Islet of Langerhans (tissue), 1 donor: ENCODE data around the gene B3GNT2.
"Not testable (repeated sequence)": the region's sequence is repeated elsewhere in the genome, so short reads cannot be mapped to it uniquely, and the experiment has no call there.

Experiments
- FAIRE-seq: peaks from one replicate; lab custom pipeline; 2011; peaks lifted over from hg19 to GRCh38; lab: Jason Lieb, UNC

Gene B3GNT2

GRCh38 chr2:62185475-62186155 lies 10.3 kb upstream of the B3GNT2 start:
- no peak for FAIRE-seq

DNA sequence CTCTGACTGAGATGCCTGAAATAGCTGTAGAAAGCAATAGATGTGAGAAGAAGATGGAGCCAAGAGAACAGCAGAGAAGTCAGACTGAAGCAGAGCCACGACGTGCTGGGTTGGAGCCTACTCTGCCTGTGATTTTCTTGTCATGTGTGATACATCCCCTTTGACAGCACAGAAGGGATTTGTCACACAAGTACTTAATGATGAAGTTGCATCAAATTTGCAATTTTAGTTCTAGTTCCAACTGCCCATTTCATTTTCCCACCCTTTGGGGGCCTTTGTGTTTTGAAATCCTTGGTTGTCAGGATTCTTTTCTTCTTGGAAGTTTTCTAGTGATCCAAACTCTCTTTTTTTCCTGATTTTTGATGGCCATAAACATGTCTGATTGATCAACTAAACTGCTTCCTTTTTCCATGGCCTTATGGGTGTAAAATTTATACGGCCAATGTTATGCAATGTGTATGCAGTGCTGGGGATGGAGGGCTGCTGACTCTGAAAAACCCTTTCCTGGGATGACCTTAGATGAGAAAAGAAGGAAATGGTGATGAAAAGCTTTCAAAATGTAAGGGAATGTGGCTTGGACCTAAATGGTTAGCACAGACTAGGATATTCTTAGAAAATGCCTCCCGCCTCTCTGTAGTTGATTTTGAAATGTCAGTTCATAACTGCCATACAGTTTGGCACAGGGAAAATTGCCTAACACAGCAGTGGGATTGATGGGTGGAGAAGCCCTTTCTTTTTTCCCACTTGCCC lies 9.6 kb upstream of the B3GNT2 start:
- FAIRE-seq: no peak

DNA sequence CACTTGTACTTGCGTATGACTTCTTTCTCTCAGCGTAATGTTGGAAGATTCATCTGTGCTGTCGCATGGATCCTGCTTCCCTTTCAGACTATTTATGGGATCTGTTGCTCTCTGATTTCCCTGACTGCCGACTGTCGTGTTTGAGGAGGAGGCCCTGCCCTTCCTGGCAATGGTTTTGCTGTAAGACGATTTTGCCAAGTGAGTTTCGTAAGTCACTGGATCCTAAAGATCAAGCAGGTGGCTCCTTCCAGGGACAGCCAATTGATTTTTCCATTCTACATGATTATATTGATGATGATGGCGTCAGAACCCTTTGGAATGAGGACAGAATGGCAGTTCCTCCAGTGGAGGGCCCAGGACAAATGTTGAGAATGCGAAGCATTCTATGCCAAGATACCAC lies 8.7 kb upstream of the B3GNT2 start:
- FAIRE-seq: no peak

DNA sequence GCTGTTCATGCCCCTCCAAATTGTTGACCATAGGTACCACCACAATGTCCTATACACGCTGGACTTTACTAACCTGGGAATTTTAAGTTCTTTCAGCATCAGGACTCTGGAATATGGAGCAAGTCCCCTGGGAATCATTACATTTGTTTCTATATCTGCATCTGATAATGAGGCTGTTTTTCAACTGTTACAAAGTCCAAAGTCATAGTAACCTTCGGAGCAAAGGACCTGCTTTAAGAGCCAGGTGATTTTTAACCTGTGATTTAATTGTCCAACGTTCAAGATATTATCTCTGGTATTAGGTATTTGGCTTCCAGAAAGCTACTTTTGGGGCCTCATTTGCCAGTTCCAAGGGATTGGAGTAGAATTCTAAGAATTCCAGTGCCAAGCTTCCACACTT lies 7.5 kb upstream of the B3GNT2 start:
- no peak for FAIRE-seq

DNA sequence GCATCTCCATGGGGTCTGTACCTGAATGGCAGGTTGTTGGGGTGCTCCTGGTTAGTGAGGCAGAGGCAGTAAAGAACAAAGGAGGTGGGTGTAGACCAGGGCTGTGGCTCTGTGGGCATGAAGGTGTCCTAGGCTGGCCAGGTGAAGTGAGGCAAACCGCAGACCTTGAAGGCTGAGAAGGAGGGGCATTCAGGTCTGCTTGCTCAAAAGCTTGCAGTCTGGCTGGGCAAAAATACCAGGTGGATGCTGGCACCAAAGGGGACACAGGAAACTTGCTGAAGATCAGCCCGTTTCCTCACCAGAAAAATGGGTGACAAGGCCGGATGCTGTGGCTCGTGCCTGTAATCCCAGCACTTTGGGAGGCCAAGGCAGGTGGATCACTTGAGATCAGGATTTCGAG lies 6.7 kb upstream of the B3GNT2 start:
- no peak for FAIRE-seq

- FAIRE-seq: no peak
These were observed 3.1 kb upstream of the B3GNT2 start for GRCh38 chr2:62192811-62193210.

DNA sequence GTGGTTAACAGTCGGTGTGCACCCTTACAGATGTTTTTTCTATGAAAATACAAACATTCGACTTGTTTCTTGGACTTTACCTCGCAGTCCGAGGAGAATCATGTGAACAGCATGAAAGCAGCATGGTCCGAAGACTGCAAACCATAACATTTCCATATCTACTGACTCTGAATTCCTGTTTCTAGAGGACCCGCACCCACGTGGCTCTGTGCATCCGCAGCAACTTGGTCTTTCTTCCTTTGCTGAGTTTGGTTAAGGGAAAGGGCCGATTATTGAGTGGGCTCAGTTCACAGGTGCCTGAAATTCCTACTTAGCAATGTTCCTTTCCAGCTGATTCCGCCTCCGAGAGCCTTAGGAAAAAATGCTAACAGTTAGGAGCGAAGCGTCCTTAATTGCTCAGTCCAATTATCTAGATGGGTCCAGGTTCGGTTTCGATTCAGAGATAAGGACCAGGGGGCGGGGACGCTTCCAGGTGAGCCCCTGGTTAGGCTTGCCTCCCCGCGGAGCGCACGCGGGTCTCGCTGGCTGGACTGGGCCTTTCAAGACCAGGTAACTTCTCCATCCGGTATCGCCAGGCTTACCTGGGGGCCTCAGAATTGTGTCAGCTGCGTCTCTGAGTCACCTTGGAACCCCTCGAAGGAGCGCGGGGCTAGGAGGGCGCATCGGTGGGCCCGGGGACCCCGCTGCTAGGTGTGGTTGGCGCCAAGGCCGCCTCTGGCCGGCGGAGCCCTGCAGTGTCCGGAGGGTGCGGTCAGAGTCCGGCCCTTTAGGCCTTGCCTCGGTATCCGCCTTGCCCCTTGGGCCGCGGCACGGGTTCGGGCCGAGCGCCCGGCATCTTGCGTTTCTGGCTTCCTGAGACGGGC lies 1.1 kb upstream of the B3GNT2 start:
- no peak for FAIRE-seq

DNA sequence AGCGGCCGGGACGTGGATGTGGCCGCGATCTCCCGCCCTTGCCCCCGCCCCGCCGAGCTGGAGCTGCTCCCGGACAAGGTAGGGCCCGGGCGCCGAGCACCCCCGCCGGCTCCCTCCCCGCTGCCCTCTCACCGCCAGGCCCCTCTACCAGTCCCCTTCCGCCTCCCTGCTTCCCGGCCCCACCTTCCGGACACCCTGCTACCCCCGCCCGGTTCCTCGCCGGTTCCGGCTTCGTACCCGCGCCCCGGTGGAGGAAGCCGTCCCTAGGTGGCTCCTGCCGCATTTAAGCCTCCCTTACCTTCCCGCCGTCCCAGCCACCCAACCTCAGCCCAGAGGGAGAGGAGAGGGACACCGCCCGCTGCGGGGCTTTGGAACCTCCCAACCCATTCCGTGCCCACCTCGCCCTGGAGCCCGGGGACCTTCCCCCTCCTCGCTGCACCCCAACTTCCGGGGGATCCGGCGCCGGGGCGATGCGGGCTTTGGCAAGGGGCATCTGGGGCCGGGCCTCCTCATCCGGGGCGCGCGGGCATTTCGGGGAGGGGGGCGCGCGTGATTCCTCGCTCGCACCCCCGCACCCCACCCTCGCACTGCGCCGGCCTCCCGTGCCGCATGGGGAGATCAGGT lies 475 bp downstream of the B3GNT2 start:
- FAIRE-seq: no peak

DNA sequence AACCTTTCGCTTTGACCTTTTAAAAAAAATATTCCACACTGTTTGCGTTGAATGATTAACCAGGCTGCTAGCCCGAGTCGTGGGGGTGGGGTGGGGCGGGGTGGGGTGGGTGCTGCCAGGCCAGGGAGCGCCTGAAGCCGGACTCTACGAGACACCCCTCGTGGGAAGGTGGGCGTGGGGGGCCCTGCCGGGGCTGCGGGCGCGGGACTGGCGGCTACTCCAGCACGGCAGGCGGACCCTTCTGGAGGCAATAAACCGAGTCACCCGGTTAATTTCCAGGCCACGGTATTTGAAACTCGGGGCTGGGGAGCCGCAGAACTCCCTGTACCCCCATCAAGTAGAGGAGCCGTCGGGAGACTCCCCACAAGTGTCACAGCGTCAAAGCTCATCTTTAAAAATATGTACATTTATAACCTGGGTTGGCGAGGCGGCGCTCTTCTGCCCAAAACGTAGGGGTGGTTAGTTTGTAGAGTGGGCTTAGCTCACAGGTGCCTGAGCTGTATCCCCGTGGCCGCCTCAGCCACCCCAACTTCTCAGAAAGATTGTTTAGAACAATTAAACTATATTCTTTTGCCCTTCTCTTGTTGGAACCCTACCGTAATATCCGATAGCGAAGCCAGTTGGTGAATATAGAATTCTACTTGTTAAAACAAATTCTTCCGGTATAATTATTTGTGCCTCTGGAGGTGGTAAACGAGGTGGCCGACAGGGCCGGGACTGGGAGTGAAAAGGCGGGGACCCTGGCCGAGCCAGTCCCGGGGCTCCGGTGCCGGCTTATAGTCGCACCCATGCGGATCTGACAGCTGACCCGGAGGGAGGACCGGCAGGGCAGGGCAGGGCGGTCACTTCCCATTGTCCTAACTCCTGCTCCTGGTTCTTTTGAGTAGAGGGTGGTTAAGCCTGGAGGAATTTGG lies 1.4 kb downstream of the B3GNT2 start:
- FAIRE-seq: no peak

- FAIRE-seq: no peak
These were observed 2.2 kb downstream of the B3GNT2 start for GRCh38 chr2:62197925-62198633.

GRCh38 chr2:62198854-62199253 lies 2.9 kb downstream of the B3GNT2 start:
- FAIRE-seq: not testable (repeated sequence)

DNA sequence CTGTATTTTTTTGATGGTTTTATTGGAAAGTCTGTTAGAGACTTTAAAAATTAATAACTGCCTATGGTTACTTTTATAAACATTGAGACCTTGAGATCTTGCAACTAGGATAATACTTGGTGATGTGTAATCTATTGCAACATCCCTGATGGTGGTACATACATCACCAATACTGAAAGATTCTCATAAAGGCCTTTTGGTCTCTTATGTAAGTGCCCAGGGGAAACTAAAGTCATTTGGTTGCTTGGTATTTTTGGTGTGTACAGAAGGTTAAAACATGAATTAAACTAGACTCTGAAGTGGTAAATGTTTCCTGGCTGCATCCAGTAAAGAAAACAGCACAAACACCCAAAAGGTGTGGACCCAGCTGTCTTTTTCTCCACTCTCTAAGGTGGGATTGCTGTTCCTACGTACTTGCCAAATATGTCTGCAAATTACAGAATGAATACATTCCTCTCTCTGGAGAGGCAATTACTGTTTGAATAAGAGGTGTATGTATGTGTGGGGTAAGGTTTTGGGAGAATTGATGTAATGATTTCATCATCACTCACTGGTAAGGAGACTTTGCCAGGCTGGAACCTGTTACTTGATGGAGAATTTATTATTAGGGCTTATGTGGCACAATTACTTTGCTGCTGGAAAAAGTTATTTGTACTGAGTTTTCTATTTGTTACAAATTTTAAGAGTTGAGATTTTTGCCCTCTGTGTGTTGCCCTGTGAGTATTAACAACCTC lies 3.6 kb downstream of the B3GNT2 start:
- FAIRE-seq: no peak

GRCh38 chr2:62200291-62200841 lies 4.5 kb downstream of the B3GNT2 start:
- no peak for FAIRE-seq

GRCh38 chr2:62200868-62201267 lies 5.0 kb downstream of the B3GNT2 start:
- no peak for FAIRE-seq

DNA sequence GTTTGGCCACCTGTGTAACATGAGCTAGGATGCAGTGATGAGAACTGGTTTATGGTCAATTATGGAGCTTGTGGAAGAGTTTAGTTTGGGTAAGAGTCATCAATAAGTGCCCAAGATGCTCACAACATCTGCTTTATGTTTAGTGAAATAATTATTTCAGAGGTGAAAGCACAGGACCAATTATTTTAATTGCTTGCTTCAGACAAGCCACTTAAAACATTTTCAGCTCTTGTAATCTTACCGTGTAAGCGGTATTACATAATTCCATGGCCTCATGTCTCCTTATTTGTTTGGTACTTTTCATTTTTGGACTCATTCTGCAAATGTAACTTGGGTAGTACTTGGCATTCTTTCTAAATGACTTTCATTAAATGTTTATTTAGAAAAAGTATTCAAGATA lies 5.4 kb downstream of the B3GNT2 start:
- no peak for FAIRE-seq

GRCh38 chr2:62202019-62202722 lies 6.3 kb downstream of the B3GNT2 start:
- no peak for FAIRE-seq

- no peak for FAIRE-seq
These were observed 6.8 kb downstream of the B3GNT2 start for GRCh38 chr2:62202729-62203128.

GRCh38 chr2:62203459-62203858 lies 7.5 kb downstream of the B3GNT2 start:
- FAIRE-seq: no peak

DNA sequence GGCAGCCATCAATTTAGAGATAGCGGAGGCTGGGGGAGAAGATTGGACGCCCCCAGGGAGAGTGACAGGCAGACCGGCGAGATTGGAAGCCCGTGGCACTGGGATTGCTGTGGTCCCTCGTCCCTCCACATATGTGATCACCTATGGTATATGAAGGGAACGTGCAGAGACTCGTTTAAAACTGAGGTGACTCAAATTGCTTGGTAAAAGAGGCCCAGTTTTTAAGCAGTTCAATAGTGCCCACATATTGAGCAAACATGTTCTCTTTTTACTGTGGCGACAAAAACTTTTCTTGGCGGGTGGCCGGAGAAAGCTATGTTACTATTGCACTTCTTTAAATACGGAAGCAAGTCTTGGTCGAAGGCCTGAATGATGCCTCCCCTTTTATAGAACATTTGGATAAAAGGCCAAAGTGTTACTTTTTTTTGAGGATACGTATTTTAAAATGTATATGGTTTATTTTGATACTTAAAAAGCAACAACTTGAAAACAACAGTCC lies 9.1 kb downstream of the B3GNT2 start:
- FAIRE-seq: no peak
